ENCODE data around the gene CLK3. TPM values are rescaled to one million over a fixed set of nuclear protein-coding genes. Genes with fewer than 3 reads are reported as not detected.

Gene CLK3
- total and polyA plus RNA-seq, 2 of the 13 experiments (the other 11 are each of a cell fraction or from before 2014, with no cell fraction given), result 41.5 to 82.0 TPM

DNA sequence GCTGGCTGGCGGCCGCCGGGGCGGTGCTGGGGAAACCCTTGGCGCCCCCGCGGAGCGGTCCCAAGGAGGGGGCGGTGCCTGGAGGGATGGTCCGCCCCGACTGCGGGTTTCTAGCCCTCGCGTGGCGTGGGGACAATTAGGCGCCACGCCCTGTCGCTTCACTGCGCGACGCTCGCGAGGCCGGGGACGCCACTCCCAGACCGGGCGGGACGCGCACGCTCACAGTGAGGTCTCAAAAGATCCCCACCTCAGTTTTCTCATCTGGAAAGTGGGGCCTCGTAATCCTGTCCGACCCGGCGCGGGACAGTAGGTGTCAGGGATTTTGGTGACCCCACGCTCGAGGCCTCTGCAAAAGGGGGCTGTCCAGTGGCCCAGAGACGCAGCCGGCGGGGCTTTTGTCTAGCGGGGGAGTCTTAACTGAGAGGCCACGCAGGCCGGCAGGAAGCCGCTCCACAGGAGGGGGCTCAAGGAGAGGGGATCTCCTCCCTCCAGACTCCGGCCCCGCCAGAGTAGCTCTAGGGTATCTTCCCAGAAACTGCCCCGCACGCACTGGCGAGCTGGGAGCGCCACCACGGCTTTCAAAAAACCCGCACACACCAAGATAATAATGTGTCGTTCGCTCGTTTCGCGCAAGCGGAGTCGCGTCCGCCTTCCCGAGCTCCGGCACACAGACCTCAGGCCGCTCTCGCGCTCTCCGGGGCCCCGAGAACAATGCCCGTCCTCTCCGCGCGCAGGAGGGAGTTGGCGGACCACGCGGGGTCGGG lies 710 bp upstream of the CLK3 start (continued):
- TF ChIP-seq ZXDC (CRISPR knock-in tag; IDR thresholded peaks at IDR 0.05), result no peak
- no peak for TF ChIP-seq ZNF280D (CRISPR knock-in tag; IDR thresholded peaks at IDR 0.05)
- TF ChIP-seq ZBTB3 (CRISPR knock-in tag; IDR thresholded peaks at IDR 0.05; ENCODE audit: borderline replicate concordance, low read depth), result 0 out of 2 replicates have a peak, but pooled peaks have one; percentile 76
- no peak for TF ChIP-seq ELK4 (CRISPR knock-in tag; IDR thresholded peaks at IDR 0.05; ENCODE audit: borderline replicate concordance)
- TF ChIP-seq ZNF431 (CRISPR knock-in tag; IDR thresholded peaks at IDR 0.05; ENCODE audit: borderline replicate concordance, low read depth), result 0 out of 2 replicates have a peak, but pooled peaks have one; percentile 40
- TF ChIP-seq ZNF335 (CRISPR knock-in tag; IDR thresholded peaks at IDR 0.05), result no peak
- no peak for TF ChIP-seq NFATC3 (CRISPR knock-in tag; IDR thresholded peaks at IDR 0.05)
- TF ChIP-seq, protein P1, sequence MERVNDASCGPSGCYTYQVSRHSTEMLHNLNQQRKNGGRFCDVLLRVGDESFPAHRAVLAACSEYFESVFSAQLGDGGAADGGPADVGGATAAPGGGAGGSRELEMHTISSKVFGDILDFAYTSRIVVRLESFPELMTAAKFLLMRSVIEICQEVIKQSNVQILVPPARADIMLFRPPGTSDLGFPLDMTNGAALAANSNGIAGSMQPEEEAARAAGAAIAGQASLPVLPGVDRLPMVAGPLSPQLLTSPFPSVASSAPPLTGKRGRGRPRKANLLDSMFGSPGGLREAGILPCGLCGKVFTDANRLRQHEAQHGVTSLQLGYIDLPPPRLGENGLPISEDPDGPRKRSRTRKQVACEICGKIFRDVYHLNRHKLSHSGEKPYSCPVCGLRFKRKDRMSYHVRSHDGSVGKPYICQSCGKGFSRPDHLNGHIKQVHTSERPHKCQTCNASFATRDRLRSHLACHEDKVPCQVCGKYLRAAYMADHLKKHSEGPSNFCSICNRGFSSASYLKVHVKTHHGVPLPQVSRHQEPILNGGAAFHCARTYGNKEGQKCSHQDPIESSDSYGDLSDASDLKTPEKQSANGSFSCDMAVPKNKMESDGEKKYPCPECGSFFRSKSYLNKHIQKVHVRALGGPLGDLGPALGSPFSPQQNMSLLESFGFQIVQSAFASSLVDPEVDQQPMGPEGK (CRISPR knock-in tag; IDR thresholded peaks at IDR 0.05), result peak; percentile 59; the same call in 1 of the 2 replicates
- peak; percentile 69; the same call in 1 of the 2 replicates for TF ChIP-seq ZNF510 (CRISPR knock-in tag; IDR thresholded peaks at IDR 0.05; ENCODE audit: low read depth)
- no peak for TF ChIP-seq NPAS2 (CRISPR knock-in tag; IDR thresholded peaks at IDR 0.05; ENCODE audit: borderline replicate concordance)
- TF ChIP-seq FLYWCH1 (CRISPR knock-in tag; IDR thresholded peaks at IDR 0.05), result no peak
